LNCAP (cell line): ENCODE measurements around the gene ASPM.

ENCODE experiments used
- TF ChIP-seq, protein P1 (sequence below): fragments of 450-650 bp; IDR thresholded peaks from 2 replicates; pipeline ENCODE4 v1.5.1; 2017; ENCODE audit warnings: mild to moderate bottlenecking

Gene ASPM

GRCh38 chr1:197076585-197076984 is 69.9 kb downstream of the ASPM start:
- TF ChIP-seq, protein P1, sequence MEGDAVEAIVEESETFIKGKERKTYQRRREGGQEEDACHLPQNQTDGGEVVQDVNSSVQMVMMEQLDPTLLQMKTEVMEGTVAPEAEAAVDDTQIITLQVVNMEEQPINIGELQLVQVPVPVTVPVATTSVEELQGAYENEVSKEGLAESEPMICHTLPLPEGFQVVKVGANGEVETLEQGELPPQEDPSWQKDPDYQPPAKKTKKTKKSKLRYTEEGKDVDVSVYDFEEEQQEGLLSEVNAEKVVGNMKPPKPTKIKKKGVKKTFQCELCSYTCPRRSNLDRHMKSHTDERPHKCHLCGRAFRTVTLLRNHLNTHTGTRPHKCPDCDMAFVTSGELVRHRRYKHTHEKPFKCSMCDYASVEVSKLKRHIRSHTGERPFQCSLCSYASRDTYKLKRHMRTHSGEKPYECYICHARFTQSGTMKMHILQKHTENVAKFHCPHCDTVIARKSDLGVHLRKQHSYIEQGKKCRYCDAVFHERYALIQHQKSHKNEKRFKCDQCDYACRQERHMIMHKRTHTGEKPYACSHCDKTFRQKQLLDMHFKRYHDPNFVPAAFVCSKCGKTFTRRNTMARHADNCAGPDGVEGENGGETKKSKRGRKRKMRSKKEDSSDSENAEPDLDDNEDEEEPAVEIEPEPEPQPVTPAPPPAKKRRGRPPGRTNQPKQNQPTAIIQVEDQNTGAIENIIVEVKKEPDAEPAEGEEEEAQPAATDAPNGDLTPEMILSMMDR: no peak

DNA sequence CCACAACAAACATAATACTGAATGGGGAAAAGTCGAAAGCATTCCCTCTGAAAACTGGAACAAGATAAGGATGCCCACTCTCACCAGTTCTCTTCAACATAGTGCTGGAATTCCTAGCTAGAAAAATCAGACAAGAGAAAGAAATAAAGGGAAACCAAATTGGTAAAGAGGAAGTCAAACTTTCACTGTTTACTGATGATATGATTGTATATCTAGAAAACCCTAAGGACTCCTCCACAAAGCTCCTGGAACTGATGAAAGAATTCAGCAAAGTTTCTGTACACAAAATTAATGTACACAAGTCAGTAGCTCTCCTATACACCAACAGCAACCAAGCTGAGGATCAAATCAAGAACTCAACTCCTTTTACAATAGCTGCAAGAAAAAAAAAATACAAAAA is 72.5 kb downstream of the ASPM start:
- TF ChIP-seq, protein P1: no peak

DNA sequence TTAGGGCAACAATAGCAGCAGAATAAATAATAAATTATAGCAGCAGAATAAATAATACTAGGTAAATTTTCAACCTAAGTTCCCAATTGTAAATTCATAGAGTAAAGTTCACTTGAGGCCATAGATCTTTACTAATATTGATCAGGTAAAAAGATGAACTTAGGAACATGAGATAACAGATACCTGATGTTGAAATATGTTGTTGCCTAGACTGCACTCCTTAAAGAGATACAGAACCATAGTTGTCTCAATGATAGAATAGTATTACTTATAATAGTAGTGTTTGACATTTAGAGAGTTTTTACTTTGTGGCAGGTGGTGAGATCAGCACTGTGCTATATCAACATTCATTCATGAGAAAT is 79.0 kb downstream of the ASPM start:
- TF ChIP-seq, protein P1: no peak

DNA sequence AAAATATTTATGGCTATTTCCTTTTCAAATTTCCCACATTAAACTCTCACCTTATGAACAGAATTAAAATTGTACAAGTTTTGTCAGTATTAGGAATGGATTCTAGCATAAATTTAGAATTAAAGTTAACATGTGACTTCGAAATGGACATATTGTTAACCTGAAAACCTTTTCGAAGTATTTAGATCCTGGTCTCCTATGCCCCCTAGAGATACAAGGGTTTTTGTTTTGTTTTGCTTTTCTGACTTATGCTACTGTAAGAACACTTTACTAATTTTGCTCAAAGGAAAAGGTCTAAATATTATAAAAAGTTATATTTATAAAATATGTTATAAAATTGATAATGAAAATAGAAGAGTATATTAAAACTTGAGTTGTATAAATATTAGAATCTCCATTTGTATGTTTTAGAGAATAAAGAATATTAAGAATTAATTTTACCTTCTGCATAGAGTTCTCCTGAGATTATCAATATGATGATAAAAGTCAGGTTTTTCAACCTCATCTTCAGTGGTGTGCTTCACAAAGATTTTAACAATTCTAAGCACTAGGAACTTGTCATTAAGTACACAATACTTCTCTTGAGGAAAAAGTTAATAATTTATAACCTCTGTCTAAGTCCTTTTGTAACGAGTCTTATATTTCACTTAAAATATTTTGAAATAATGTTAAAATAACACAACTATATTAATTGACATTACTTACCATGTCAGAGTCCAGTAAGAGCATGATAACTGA is 79.6 kb downstream of the ASPM start, which contains the start of gene F13B:
Gene F13B, minus strand, starts transcription at position 542 of the 738 bp plus-strand sequence. Its CDS starts 37 bp downstream, at position 505.
- TF ChIP-seq, protein P1: 0 out of 2 replicates have a peak, but pooled peaks have one; percentile 16

- TF ChIP-seq, protein P1: no peak
Measured at GRCh38 chr1:197066277-197066676, 80.2 kb downstream of the ASPM start.

DNA sequence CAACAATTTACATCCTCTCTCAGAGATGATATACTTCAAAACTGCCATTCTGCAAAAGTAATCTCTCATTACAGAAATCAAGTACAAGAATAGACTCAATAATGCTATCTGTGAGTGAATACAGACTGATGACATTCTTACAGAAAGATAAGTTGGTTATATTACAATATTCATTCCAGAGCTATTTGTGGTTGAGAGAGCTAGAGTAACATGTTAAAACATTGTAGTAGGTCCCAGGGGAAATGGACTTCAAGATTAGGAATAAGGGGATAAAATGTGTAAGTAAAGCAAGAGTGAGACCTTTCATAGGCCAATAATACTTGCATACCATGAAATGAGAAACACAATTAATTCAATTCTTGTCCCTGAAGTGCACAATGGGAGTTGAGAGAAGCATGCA is 80.9 kb downstream of the ASPM start:
- TF ChIP-seq, protein P1: no peak

GRCh38 chr1:197063212-197063611 is 83.3 kb downstream of the ASPM start:
- TF ChIP-seq, protein P1: no peak

DNA sequence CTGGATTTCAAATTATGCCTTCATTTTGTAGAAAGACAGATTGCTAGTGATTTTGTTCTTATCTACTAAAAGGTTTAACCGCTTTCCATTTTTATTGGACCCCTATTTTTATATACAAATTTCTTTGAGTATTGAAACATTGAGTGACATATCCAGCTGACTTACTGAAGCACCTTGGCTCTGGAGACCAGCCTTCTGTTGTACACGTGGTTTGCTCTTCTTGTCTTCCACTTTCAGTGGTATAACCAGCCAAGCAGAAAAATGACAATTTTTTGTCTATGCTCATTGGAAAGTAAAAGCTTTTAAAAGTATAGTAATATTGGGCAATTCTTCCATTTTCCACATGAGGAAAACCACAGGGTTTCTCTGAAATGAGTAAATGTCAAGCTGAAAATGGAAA is 83.8 kb downstream of the ASPM start:
- TF ChIP-seq, protein P1: no peak
